Ovary (tissue), 9 donors: Measurements from ENCODE around the gene TRMT44. TPM values are rescaled to one million over a fixed set of nuclear protein-coding genes. Genes with fewer than 3 reads are reported as not detected.

Source experiments
- DNase-seq, 5 donors: peaks; one replicate each; pipeline ENCODE4 v3.0.0-alpha.2; 2019 to 2020
- H3K27ac ChIP-seq, 2 donors: fragments of 200-600 bp; one replicate each; pipeline versions ENCODE4 v1.5.1 to v1.8.0; 2019 to 2022
- H3K27me3 ChIP-seq: fragments of 200-600 bp; one replicate; pipeline ENCODE4 v1.8.0; 2022
- H3K36me3 ChIP-seq: fragments of 200-600 bp; sonication (generic); one replicate; pipeline ENCODE4 v1.5.1; 2019
- H3K4me1 ChIP-seq: one replicate; pipeline ENCODE4 v1.8.1; 2013; ENCODE audit warnings: mild to moderate bottlenecking, moderate library complexity; ENCODE audit not compliant: insufficient read depth
- H3K4me3 ChIP-seq: fragments of 200-600 bp; sonication (generic); one replicate; pipeline ENCODE4 v1.5.1; 2017
- H3K9me3 ChIP-seq, 2 donors: fragments of 200-600 bp in 1 of 2; sonication (generic) in 1 of 2; one replicate each; pipeline versions ENCODE4 v1.5.1 to v1.8.1; 2013 to 2019; ENCODE audit warnings: mild to moderate bottlenecking in 1 of 2, moderate library complexity in 1 of 2
- CTCF ChIP-seq, 3 donors: fragments of 450-650 bp in 2 of 3; fragments of 200-600 bp in 1 of 3; IDR thresholded peaks; one replicate each; pipeline versions ENCODE4 v1.5.1 to v1.8.0; 2016 to 2022; ENCODE audit warnings: antibody characterized with exemption in 3 of 3, mild to moderate bottlenecking in 1 of 3
- EP300 ChIP-seq: sonication (generic); formaldehyde crosslinking; IDR thresholded peaks from one replicate; pipeline ENCODE4 v1.6.1; 2017; ENCODE audit warnings: antibody characterized with exemption
- POLR2A ChIP-seq: fragments of 450-650 bp; IDR thresholded peaks from one replicate; pipeline ENCODE4 v1.6.1; 2017; ENCODE audit warnings: antibody characterized with exemption, mild to moderate bottlenecking, moderate library complexity
- WGBS, 3 donors: extraction: QIAGEN DNeasy Blood & Tissue Kit in 1 of 3; methylation state at CpG; one replicate each; pipeline versions ENCODE4 v1.1.5 to v1.1.7; 2013 to 2017; 5-methylcytosine and 5-hydroxymethylcytosine counted together
- intact Hi-C, 4 donors: fragments of 100-400 bp; cut with DNase I; formaldehyde crosslinking; loops; one replicate each; pipeline versions ENCODE4 v1.11.0 to v1.15.1; 2022 to 2023
- polyA plus RNA-seq, 2 donors: library from polyadenylated mRNA; stranded (reverse); fragments of 200-250 nt in 1 of 2; fragments of 350-450 nt in 1 of 2; fragmentation: Illumina TruSeq in 1 of 2; extraction: RNeasy Lipid Tissue Mini Kit (QIAGEN cat#74804) in 1 of 2; gene quantifications; one replicate each; pipeline ENCODE4 v1.2.3, GENCODE V29; 2013 to 2014
- total RNA-seq, 7 donors: library from RNA; depleted of rRNA in 2 of 7; stranded (reverse); fragments of >200 nt in 2 of 7; fragmentation: NEBNext Ultra II Directional in 3 of 7; extraction: Animal tissue kit (Norgen Biotek cat#: 25700) in 3 of 7; gene quantifications; one replicate each; pipeline versions ENCODE4 v1.1.0 to v1.2.4, GENCODE V29; 2016 to 2023
- donor health status: DM: no; HTN: no; CAD: no; lungs with moderate emphysema.
- donor health status: DM: no; HTN: no; CAD: no.
- donor health status: Bipolar disorder and iron deficiency.
- donor health status: DM: yes; HTN: yes; CAD: no.
- donor health status: DM: no; HTN: no; CAD: no.
- donor health status: DM: yes; HTN: yes; CAD: no.

TRMT44 gene
- total and polyA plus RNA-seq, 9 donors, result 14.6 to 54.8 (median 32.8) TPM

GRCh38 chr4:8505229-8505628 lies 64.7 kb downstream of the TRMT44 start:
- Histone ChIP-seq H3K9me3 (no peaks in the 10 kb centered on the region), H3K27ac (peak overlapping the region in 1 of 2 donors; percentile 95), H3K36me3 (no peaks in the 10 kb centered on the region), H3K4me1 (peaks cover 69% of the 10 kb centered on the region), H3K4me3 (no peak overlapping the region), H3K27me3 (no peaks in the 10 kb centered on the region)
- TF ChIP-seq CTCF (IDR thresholded peaks at IDR 0.05) (no peak), EP300 (no peak), POLR2A (no peak)
- DNase-seq, result no peak
- intact Hi-C loops, result loop anchor here in 1 of 4 donors (5.0 kb wide), 1 partner anchor 33 kb away; no protein-coding TSS in a partner anchor
- WGBS, 3 donors, result 89 to 95% (median 90%) methylated on average over 7 of the region's 7 CpGs

GRCh38 chr4:8506006-8506372 lies 65.4 kb downstream of the TRMT44 start:
- Histone ChIP-seq H3K9me3 (no peaks in the 10 kb centered on the region), H3K4me3 (no peak overlapping the region), H3K27ac (peak overlapping the region in 1 of 2 donors; percentile 95), H3K4me1 (peaks cover 66% of the 10 kb centered on the region), H3K27me3 (no peaks in the 10 kb centered on the region), H3K36me3 (no peaks in the 10 kb centered on the region)
- no peak for DNase-seq
- 29 to 32% (median 30%) methylated on average over 5 of the region's 5 CpGs for WGBS, 3 donors
- TF ChIP-seq CTCF (IDR thresholded peaks at IDR 0.05) (no peak), POLR2A (no peak), EP300 (no peak)
- intact Hi-C loops, result loop anchor here in 1 of 4 donors (5.0 kb wide), 1 partner anchor 34 kb away; no protein-coding TSS in a partner anchor

GRCh38 chr4:8506373-8507195 lies 66.0 kb downstream of the TRMT44 start:
- H3K4me1 ChIP-seq, result peaks cover 61% of the 10 kb centered on the region
- WGBS, 3 donors, result 6 to 10% (median 7%) methylated on average over 21 of the region's 21 CpGs
- H3K4me3 ChIP-seq, result no peak overlapping the region
- no peaks in the 10 kb centered on the region for H3K36me3 ChIP-seq
- intact Hi-C loops, result loop anchor here in 2 of 4 donors (1.0 to 5.0 kb wide), 2 partner anchors 32 to 34 kb away; no protein-coding TSS in a partner anchor
- no peaks in the 10 kb centered on the region for H3K9me3 ChIP-seq
- TF ChIP-seq EP300 (no peak), CTCF (IDR thresholded peaks at IDR 0.05) (peak in 1 of 3 donors; percentile 44), POLR2A (no peak)
- no peaks in the 10 kb centered on the region for H3K27me3 ChIP-seq
- peak overlapping the region; percentile 65 to 95 for H3K27ac ChIP-seq
- peak; percentile 77 to 89 (median 81) for DNase-seq

- TF ChIP-seq POLR2A (no peak), EP300 (no peak), CTCF (IDR thresholded peaks at IDR 0.05) (no peak)
- H3K4me1 ChIP-seq, result peaks cover 56% of the 10 kb centered on the region
Measured at GRCh38 chr4:8507196-8507570, 66.6 kb downstream of the TRMT44 start.

More at GRCh38 chr4:8507196-8507570, 66.6 kb downstream of the TRMT44 start:
- Histone ChIP-seq H3K27me3 (no peaks in the 10 kb centered on the region), H3K4me3 (no peak overlapping the region), H3K36me3 (no peaks in the 10 kb centered on the region), H3K27ac (peak overlapping the region; percentile 65 to 95), H3K9me3 (no peaks in the 10 kb centered on the region)
- 13 to 20% (median 17%) methylated on average over 13 of the region's 13 CpGs for WGBS, 3 donors
- DNase-seq, result peak in 4 of 5 donors; percentile 48 to 70 (median 60)
- intact Hi-C loops, result loop anchor here in 2 of 4 donors (1.0 to 5.0 kb wide), 2 partner anchors 33 to 35 kb away; no protein-coding TSS in a partner anchor
